GM19351 (cell line): ENCODE measurements around the gene VAT1.

ENCODE experiments used
- ATAC-seq: cut with Tn5 transposase; IDR thresholded peaks from one replicate; pipeline ENCODE4 v1.9.1; 2021; ENCODE audit warnings: mild to moderate bottlenecking, moderate library complexity; ENCODE audit not compliant: unreplicated experiment

The VAT1 gene

DNA sequence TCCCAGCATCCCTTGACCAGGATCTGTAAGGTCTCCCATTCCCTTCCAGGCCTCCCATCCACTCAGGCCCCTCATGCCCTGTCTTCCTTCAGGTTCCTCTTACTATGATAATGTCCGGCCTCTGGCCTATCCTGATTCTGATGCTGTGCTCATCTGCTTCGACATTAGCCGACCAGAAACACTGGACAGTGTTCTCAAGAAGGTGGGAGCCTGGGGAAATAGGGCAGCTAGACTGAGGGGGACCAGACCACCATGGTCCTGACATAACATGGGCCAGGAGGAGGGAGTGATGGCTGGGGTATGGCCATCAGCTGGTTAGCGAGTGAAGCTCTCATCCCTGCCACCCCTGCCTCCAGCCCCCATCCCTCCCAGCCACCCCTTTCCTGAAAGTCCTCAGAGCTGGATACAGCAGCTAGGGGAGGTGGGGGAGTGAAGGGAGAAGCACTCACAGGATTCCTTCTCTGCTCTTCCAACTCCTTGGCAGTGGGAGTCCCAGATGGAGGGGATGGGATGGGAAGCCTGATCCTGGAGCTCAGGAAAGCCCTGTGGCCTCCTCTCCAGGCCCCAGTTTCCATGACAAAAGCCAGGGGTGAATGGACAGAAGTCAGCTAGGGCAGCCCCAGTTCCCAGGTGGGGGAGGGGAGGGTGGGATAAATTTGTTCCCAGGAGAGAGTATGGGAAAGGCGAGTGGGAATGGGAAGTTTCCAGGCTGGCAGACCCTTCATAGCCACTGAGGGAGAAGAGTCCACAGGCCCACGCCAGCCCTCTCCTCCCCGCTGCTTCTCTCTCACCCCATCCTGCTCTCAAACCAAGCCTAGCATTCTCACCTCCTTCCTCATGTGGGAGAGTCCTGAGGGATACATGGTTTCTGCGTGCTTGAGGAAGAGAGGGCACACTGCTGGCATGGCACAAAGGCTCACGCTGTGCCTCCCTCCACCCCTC, 5.2 kb upstream of the VAT1 start:
- no peak for ATAC-seq

DNA sequence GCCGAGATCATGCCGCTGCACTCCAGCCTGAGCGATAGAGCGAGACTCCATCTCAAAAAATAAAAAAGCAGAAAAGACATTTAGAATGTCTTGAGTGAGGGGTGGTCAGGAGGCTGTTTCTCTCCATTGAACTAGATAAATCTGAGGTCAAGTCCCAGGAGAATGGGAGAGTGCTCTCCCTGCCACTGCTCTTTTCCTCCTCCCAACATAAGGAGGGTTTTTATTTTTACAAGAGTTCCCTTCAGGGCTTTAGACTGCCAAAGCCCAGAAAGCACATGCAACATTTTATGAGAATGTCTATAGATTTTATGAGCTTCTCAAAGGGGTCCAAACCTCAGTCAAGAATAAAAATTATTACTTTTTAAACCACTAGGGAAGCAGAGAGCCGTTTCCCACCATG, 4.4 kb upstream of the VAT1 start:
- no peak for ATAC-seq

DNA sequence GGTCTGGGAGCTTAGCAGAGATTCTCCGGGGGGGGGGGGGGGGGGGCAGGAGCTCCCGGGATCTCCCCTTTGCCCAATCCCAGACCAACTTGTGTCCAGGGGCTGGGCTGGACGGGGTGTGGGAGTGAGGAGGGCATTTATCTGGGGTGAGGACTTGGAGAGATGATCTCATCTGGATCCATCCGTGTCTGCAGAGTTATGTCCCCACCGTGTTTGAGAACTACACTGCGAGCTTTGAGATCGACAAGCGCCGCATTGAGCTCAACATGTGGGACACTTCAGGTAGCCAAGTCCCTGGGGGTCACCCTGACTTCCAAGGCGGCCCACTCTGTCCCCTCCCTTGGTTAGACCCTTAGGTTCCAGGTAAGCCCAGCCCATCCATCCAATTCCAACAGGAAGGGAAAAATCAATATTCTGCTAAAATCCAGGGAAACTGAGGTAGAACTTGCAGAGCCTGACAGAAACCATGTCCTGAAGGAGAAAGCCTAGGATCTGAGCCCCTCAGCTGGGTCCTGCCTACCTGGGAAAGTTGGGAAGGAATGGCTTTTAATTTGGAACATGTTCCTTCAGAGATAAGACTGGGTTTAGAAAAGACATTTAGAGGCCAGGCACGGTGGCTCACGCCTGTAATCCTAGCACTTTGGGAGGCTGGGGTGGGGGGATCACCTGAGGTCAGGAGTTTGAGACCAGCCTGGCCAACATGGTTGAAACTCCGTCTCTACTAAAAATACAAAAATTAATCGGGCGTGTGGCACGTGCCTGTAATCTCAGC, 3.8 kb upstream of the VAT1 start:
- ATAC-seq = no peak

DNA sequence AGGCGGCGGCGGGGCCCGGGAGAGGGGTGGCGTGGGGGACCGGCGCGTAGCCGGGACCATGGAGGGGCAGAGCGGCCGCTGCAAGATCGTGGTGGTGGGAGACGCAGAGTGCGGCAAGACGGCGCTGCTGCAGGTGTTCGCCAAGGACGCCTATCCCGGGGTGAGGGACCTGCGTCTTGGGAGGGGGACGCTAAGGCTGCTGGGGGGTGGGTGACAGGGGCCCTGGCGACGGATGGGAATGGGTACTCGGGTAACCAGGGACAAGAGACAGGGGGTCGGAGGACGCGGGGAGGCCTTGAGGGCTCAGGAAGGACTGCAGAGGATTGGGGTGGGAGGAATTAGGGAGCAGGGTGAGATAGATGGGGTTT, 3.1 kb upstream of the VAT1 start:
- ATAC-seq = no peak

DNA sequence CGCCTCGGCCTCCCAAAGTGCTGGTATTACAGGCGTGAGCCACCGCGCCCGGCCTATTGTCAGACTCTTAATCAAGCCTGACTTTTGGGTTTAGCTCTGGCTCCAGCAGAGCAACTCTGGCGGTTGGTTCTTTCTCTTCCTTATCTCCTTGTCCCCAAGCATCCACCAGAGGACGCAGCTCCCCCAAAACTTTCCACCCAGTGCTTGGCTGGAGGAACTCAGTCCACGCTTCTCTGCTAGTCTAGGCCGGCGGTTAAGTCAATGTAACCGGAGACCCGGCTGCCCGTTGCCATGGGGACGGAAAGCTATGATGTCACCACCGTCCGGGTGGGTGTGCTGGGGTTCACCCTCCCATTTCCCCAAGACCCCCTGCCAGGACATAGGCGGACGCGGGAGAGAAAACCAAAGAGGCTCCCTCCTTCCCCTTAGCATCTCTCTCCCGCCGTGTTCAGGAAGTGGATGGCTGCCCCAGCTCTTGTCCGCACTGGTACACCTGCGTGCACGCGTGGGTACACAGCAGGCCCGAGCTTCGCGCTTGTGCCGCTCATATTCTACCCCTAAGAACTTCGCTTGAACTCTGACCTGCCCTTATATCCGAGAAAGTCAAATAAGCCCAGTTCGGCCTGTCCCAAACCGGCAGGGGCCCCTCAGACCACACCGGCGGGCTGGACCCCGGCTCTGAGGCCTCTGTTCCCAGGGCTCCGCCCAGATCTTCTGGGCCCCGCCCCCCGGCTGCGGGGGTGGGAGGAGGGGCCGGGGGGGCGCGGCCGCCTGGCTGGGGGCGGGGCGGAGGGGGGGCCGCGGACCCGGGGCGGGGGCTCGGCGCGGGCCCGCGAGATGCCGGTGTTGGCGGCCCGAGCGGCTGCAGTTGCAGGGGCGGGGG, 2.5 kb upstream of the VAT1 start, which contains the start of gene RND2:
Gene RND2, plus strand, starts transcription at position 825 of the 883 bp plus-strand sequence. CDS start 117 bp downstream, outside the sequence.
- ATAC-seq = peak; percentile 54

DNA sequence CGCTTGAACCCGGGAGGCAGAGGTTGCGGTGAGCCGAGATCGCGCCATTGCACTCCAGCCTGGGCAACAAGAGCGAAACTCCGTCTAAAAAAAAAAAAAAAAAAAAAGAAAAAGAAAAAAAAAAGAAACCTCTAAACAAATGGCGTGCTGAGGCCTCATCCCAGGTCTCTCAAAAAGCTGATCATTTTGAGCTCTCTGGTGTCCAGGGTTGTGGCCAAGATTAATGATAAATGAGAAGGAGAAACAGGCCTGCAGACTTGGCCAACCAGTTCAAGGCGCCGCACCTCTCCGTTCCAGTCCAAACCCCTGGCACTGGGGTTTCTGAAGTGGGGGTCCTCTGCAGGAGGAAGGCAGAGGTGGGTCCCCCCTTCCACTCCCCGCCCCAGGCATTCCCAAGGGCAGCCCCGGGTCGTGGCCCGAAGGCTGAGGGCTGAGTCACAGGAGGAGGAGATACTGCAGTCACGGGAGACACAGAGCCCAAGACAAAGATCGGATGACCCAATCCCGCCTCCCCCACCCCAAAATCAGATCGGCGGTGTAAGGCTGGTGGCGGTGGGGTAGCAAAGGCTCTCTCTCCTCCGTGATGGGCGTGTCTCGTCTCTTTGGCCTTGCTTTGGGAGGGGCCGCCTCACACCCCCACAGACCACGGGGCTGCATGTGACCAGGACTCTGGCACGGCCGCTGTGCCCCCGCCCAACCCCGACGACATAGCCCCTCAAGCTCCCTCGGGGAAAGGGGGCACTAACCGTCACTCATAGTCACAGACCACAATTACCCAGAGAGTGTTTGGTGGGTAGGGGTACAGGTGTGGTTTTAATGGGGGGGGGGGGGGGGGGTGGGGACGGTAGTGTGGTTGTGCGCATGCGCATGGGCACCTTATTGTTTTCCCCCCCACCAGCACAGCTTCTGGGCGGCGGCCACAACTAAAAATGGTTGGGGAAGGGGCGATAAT, 1.1 kb downstream of the VAT1 start:
- ATAC-seq = no peak

DNA sequence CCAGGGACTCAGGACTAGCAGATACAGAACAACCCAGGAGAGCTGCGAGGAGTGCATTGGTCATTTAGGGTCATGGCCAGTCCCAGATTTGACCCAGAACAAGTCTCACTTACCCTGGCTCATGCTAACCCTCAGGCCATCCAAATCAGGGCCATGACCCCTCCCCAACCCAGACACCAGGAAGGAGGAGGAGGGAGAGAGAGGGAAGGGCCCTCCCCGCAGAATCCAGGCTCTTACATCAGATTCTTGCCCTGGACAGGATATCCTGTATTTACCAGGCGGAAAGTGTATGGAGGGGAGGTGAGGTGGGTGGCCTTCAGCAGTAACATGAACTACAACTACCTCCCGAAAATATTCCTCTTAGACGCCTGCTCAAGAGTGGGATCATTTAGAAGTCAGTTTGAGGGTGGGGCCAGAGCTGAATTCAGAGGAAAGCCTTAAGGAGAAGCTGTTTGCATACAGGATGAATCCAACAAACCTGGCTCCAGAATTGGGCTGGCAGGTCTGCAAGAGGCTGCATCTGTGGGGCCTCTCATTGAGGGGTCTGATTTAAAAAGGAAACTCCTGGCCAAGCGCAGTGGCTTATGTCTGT, 2.1 kb downstream of the VAT1 start:
- no peak for ATAC-seq

DNA sequence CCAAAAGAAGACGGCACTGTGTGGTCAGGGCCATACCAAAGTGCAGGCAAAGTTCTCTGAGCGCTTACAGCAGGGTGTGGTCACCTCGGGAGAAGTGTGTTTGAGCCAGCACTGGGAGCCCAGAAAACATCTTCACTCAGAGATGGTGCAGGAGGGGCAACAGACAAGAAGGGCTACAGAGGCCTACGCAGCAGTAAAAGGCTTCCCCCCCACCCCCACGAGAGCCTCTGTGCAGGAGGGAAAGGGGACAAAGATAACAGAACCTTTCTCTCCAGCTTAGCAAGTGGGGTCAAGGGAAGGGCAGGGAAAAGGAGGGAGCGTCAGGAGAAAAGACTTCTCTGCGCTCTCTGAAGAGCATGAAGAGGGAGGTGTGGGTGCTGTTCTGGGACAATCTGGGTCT, 2.8 kb downstream of the VAT1 start:
- ATAC-seq = no peak

DNA sequence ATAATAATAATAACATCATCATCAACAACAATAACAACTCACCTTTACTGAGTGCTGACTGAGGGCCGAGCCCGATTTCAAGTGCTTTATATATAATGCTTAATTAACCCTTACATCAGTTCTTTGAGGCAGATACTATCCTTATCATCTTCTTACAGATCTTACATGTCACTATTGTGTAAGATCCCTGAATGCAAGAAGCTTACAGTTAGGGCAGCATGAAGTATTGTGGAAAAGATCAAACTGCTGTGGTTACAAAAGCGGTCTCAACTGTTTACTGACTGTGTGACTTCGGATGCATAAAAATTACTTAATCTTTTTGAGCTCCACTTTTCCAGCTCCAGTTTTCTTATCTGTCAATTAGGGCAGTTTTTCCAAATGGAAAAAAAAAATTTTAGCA, 3.3 kb downstream of the VAT1 start:
- no peak for ATAC-seq

DNA sequence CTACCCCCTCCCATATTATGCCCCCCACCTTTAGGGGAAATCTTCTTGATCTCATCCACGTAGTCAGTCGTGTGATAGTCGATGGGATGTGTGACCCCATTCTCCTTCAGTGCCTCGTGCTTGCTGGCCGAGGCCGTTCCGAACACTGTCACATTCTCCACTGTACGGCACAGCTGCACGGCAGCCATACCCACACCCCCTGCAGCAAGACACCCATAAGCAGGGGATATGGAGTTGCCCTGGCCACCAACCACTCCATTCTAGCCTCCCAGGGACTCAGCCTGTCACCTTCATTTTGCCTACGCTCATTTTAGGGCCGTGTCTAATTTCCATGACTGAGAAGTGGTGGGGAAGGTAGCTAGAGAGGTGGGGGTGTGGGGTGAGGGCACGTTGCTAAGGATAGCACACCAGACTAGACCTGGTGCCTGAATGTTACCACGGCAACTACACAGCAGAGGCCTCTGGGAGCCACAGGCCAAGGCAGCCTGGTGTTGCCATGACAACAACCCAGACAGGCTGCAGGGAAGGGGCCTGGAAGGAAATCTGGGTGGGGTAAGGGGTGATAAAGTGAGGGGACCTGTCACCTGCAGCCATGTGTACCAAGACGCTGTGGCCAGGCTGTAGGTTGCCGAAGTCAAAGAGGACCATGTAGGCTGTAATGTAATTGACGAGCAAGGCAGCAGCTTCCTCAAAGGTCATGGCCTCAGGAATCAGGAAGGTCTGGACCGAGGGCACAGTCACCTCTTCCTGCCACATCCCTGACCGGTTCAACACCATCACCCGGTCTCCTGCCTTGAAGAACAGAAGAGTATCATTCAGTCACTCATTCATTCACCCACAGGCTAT, 4.0 kb downstream of the VAT1 start:
- no peak for ATAC-seq

DNA sequence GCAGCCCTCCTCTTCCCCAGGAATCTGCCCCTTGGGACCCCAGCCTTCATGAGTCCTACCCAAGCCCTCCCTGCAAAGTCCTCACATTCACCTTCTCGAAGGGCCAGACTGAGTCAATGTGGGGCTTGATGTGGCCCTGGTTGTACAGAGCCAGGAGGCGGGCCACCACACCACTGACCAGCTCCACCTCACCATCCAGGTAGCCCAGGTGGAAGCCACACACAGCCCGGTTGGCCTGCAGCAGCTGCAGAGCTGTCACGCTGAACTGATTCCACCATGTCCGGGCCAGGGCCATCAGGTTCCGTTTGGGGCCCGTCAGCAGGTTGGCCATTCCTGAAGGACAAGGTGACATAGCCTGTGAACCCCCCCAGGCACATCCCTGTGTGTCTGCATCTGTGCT, 6.0 kb downstream of the VAT1 start:
- no peak for ATAC-seq

DNA sequence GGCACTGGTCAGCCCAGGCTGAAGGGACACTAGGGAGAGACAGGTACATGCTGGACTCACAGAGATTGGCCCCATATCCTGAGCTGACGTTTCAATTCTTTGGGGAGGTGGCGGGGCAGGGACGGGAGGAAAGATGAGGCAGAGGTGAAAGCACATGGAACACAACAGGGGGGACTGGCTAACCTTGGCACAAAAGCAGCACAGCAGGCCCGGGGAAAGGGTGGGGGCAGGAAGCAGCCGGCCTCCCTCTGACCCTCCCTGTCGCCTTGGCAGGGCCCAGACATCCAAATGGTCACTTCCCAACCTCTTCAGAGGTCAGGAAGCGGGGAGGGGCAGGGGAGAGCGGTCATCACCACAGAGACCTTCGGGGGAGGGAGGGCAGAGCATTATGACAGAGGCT, 6.6 kb downstream of the VAT1 start:
- ATAC-seq = no peak

DNA sequence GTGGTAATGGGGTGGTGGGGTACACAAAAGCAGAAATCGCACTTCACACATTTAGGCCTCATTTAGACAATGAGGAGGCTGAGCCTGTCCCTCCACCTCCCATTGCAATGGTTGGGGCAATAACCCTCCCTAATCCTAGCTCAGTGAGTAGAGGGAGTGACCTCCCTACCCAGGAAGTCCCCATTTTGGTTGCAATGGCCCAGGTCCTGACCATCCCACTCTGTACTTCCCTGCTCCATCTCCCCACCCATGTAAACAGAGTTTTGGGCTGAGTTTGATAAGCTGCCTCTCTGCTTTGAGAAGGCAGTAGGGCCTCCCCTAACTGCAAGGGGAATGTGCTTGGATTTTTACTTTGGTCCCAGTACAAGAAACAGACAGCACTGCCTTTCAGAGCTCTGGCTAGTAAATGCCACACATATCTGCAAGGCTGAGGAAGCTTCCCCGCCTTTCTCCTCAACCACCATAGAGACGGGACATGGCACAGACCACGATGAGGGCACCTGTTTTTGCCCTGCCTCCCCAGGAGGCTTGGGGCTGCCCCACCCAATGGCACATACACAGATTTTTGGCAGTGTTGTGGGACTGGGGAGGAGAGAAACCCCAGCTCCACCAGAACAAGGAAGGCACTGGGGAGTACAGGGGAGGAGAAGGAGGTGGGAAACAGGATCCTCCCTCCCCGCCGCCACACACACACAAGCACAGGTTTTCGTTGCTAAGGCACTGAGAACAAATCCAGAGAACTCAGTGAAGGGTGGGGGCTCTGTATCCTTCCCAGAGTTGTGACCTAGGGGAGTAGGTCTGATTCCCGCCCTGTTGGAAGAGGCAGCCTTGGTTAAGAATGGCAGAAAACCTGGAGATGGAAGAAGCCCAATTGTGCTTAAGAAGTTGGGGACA, 7.3 kb downstream of the VAT1 start:
- ATAC-seq = no peak

DNA sequence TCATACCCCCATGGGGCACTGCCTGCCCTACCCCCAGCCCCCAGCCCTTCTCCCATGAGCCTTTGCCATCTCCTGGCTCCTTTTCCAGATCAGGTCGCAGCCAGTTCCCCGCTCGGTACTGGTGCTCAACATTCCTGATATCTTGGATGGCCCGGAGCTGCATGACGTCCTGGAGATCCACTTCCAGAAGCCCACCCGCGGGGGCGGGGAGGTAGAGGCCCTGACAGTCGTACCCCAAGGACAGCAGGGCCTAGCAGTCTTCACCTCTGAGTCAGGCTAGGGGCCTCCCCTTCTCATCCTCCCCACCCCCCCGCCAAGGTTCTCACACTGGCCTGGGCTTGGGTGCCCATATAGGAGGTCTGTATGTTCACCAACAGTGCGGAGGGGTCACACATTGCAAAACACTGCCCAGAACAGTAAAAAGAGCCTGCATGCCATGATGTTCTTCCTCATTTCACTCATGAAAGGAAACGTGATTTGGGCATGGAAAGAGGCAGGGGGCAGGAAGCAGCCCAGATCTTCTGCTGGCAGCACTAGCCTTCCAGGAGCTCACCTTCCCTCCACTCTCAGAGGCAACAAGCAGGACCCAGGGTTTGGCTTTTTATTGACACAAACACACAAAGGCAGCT, 8.1 kb downstream of the VAT1 start:
- no peak for ATAC-seq

DNA sequence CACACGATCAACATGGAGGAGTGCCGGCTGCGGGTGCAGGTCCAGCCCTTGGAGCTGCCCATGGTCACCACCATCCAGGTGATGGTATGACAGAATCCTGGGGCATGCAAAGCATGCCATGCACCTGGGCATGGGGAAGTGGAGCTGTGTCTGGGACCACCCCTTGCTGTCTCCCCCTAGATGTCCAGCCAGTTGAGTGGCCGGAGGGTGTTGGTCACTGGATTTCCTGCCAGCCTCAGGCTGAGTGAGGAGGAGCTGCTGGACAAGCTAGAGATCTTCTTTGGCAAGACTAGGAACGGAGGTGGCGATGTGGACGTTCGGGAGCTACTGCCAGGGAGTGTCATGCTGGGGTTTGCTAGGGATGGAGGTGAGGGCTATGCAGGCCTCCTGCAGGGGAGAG, 8.9 kb downstream of the VAT1 start:
- ATAC-seq = no peak

DNA sequence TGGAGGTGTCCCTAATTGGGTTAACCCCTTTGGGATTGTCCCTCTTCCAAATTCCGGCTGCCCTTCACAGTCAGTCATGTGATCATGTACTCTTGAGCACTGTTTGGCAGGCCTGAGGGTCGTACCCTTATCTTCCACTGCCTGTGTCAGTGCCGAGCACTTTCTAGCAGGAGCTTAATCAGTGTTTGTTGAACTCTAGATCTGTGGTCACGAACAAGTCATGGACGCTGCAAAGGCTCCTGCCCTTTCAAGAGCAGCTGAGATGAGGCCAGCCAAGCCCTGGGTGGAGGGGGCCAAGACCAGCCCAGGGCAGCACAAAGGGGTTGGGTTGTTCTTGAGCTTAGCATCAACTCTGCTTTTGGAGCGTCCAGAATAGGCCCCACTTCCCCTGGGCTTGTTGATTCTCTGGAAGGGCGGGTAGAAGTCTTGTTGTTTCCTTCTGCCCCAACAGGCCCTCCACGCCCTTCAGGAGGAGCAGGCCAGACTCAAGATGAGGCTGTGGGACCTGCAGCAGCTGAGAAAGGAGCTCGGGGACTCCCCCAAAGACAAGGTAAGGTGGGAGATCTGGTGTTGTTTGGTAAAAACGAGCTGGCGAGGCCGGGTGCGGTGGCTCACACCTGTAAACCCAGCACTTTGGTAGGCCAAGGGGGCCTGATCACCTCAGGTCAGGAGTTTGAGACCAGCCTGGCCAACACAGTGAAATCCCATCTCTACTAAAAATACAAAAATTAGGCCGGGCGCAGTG, 10.3 kb downstream of the VAT1 start:
- ATAC-seq = no peak
